Activated CD4-positive, alpha-beta T cell treated with anti-CD3 and anti-CD28 coated beads for 48 hours (primary cell): ENCODE data around the gene ARHGAP24.
"Not testable (repeated sequence)": the region's sequence is repeated elsewhere in the genome, so short reads cannot be mapped to it uniquely, and the experiment has no call there.

Source experiments
- DNase-seq: peaks from one replicate; pipeline ENCODE4 v3.0.0-alpha.2; 2020

Gene ARHGAP24

GRCh38 chr4:85486425-85487086 is 11.6 kb downstream of the ARHGAP24 start:
- no peak for DNase-seq

GRCh38 chr4:85488416-85488815 is 13.5 kb downstream of the ARHGAP24 start:
- no peak for DNase-seq

- DNase-seq: no peak
Observed at GRCh38 chr4:85489273-85489981, 14.5 kb downstream of the ARHGAP24 start.

- DNase-seq: no peak
Observed at GRCh38 chr4:85491527-85491926, 16.6 kb downstream of the ARHGAP24 start.

GRCh38 chr4:85492336-85492735 is 17.4 kb downstream of the ARHGAP24 start:
- DNase-seq: no peak

- DNase-seq: no peak
Observed at GRCh38 chr4:85495621-85496020, 20.7 kb downstream of the ARHGAP24 start.

GRCh38 chr4:85496126-85496849 is 21.3 kb downstream of the ARHGAP24 start:
- DNase-seq: no peak

- no peak for DNase-seq
Observed at GRCh38 chr4:85496933-85497332, 22.0 kb downstream of the ARHGAP24 start.

- no peak for DNase-seq
Observed at GRCh38 chr4:85498068-85498733, 23.3 kb downstream of the ARHGAP24 start.

GRCh38 chr4:85499573-85499972 is 24.6 kb downstream of the ARHGAP24 start:
- no peak for DNase-seq

GRCh38 chr4:85500110-85500867 is 25.3 kb downstream of the ARHGAP24 start:
- DNase-seq: no peak

GRCh38 chr4:85501145-85501544 is 26.2 kb downstream of the ARHGAP24 start:
- DNase-seq: not testable (repeated sequence)

GRCh38 chr4:85508654-85509053 is 33.7 kb downstream of the ARHGAP24 start:
- DNase-seq: no peak

- DNase-seq: no peak
Observed at GRCh38 chr4:85509882-85510631, 35.1 kb downstream of the ARHGAP24 start.

GRCh38 chr4:85510632-85510984 is 35.7 kb downstream of the ARHGAP24 start:
- no peak for DNase-seq

GRCh38 chr4:85512446-85513205 is 37.7 kb downstream of the ARHGAP24 start:
- no peak for DNase-seq

GRCh38 chr4:85514117-85514516 is 39.2 kb downstream of the ARHGAP24 start:
- DNase-seq: no peak

GRCh38 chr4:85514783-85515182 is 39.8 kb downstream of the ARHGAP24 start:
- DNase-seq: no peak

- no peak for DNase-seq
Observed at GRCh38 chr4:85515701-85516100, 40.8 kb downstream of the ARHGAP24 start.

GRCh38 chr4:85518526-85518925 is 43.6 kb downstream of the ARHGAP24 start:
- not testable (repeated sequence) for DNase-seq
